GM19438 (cell line): ENCODE measurements around the gene AHRR.
"Not testable (repeated sequence)": the region's sequence is repeated elsewhere in the genome, so short reads cannot be mapped to it uniquely, and the experiment has no call there.

Experiments
- ATAC-seq: cut with Tn5 transposase; IDR thresholded peaks from one replicate; pipeline ENCODE4 v1.9.1; 2021; ENCODE audit warnings: low read depth; ENCODE audit not compliant: unreplicated experiment

Gene AHRR

GRCh38 chr5:375921-376798, 54.6 kb downstream of the AHRR start:
- ATAC-seq: no peak

GRCh38 chr5:376799-377325, 55.3 kb downstream of the AHRR start:
- ATAC-seq: no peak

- ATAC-seq: no peak
Observed at GRCh38 chr5:377326-377981, 55.9 kb downstream of the AHRR start.

- ATAC-seq: no peak
Observed at GRCh38 chr5:378301-378891, 56.9 kb downstream of the AHRR start.

- ATAC-seq: no peak
Observed at GRCh38 chr5:378976-379742, 57.6 kb downstream of the AHRR start.

- no peak for ATAC-seq
Observed at GRCh38 chr5:380701-381309, 59.3 kb downstream of the AHRR start.

- no peak for ATAC-seq
Observed at GRCh38 chr5:383066-383465, 61.6 kb downstream of the AHRR start.

GRCh38 chr5:383621-384020, 62.1 kb downstream of the AHRR start:
- no peak for ATAC-seq

- not testable (repeated sequence) for ATAC-seq
Observed at GRCh38 chr5:384576-384975, 63.1 kb downstream of the AHRR start.

- no peak for ATAC-seq
Observed at GRCh38 chr5:385321-385720, 63.8 kb downstream of the AHRR start.

- no peak for ATAC-seq
Observed at GRCh38 chr5:386432-387341, 65.2 kb downstream of the AHRR start.

GRCh38 chr5:387491-388265, 66.2 kb downstream of the AHRR start:
- no peak for ATAC-seq

- ATAC-seq: no peak
Observed at GRCh38 chr5:388266-389196, 67.0 kb downstream of the AHRR start.

- no peak for ATAC-seq
Observed at GRCh38 chr5:389197-389821, 67.8 kb downstream of the AHRR start.

GRCh38 chr5:389891-390622, 68.5 kb downstream of the AHRR start:
- ATAC-seq: no peak
